GM18505 (cell line): Measurements from ENCODE around the gene TSBP1.
"Not testable (repeated sequence)": the region's sequence is repeated elsewhere in the genome, so short reads cannot be mapped to it uniquely, and the experiment has no call there.

ENCODE experiments used
- ATAC-seq: cut with Tn5 transposase; IDR thresholded peaks from one replicate; pipeline ENCODE4 v1.9.1; 2021; ENCODE audit not compliant: unreplicated experiment
- POLR2A ChIP-seq: IDR thresholded peaks from 4 replicates; pipeline ENCODE4 v1.6.1; 2011; ENCODE audit warnings: borderline replicate concordance; ENCODE audit not compliant: insufficient read depth, insufficient read length; ENCODE audit errors: extremely low read depth

The TSBP1 gene

GRCh38 chr6:32391505-32391904, 19.8 kb upstream of the TSBP1 start:
- ATAC-seq: no peak
- no peak for TF ChIP-seq POLR2A

GRCh38 chr6:32387589-32388340, 16.1 kb upstream of the TSBP1 start:
- no peak for ATAC-seq
- no peak for TF ChIP-seq POLR2A

- ATAC-seq: no peak
- TF ChIP-seq POLR2A: no peak
Measured at GRCh38 chr6:32386040-32386439, 14.3 kb upstream of the TSBP1 start.

GRCh38 chr6:32382757-32383420, 11.2 kb upstream of the TSBP1 start:
- TF ChIP-seq POLR2A: no peak
- no peak for ATAC-seq

GRCh38 chr6:32379545-32379944, 7.8 kb upstream of the TSBP1 start:
- ATAC-seq: no peak

GRCh38 chr6:32375739-32376529, 4.2 kb upstream of the TSBP1 start:
- no peak for ATAC-seq
- TF ChIP-seq POLR2A: no peak

More at GRCh38 chr6:32379545-32379944, 7.8 kb upstream of the TSBP1 start:
- TF ChIP-seq POLR2A: no peak

GRCh38 chr6:32371229-32371628, 474 bp downstream of the TSBP1 start:
- ATAC-seq: no peak
- TF ChIP-seq POLR2A: no peak

GRCh38 chr6:32370505-32370904, 1.2 kb downstream of the TSBP1 start:
- no peak for ATAC-seq
- no peak for TF ChIP-seq POLR2A

GRCh38 chr6:32369660-32370059, 2.0 kb downstream of the TSBP1 start:
- no peak for ATAC-seq
- TF ChIP-seq POLR2A: no peak

GRCh38 chr6:32367644-32368043, 4.1 kb downstream of the TSBP1 start:
- ATAC-seq: no peak
- TF ChIP-seq POLR2A: no peak

- not testable (repeated sequence) for ATAC-seq
Measured at GRCh38 chr6:32359225-32359624, 12.5 kb downstream of the TSBP1 start.

- not testable (repeated sequence) for ATAC-seq
Measured at GRCh38 chr6:32358548-32358947, 13.2 kb downstream of the TSBP1 start.

GRCh38 chr6:32355018-32355417, 16.7 kb downstream of the TSBP1 start:
- no peak for TF ChIP-seq POLR2A
- no peak for ATAC-seq

GRCh38 chr6:32353348-32353747, 18.4 kb downstream of the TSBP1 start:
- no peak for TF ChIP-seq POLR2A
- ATAC-seq: no peak

GRCh38 chr6:32340242-32340641, 31.5 kb downstream of the TSBP1 start:
- ATAC-seq: no peak
- TF ChIP-seq POLR2A: no peak
